ENCODE results near the gene DBX1. TPM values are rescaled to one million over a fixed set of nuclear protein-coding genes. Genes with fewer than 3 reads are reported as not detected.

DBX1 gene
- total RNA-seq, 1 donor from 2014 or later, result not detected

- peaks cover 22% of the 10 kb centered on the region for H3K36me3 Mint-ChIP-seq (ENCODE audit: low read depth, unreplicated experiment)
- TF ChIP-seq CTCF (IDR thresholded peaks at IDR 0.05; ENCODE audit: insufficient read depth, low read depth, low read length), result no peak
- no peak for TF ChIP-seq EZH2 (IDR thresholded peaks at IDR 0.05; ENCODE audit: insufficient read depth, low read length)
- Histone ChIP-seq H3K9me3 (ENCODE audit: insufficient read depth, low read depth, low read length) (no peaks in the 10 kb centered on the region), H3K36me3 (ENCODE audit: insufficient read depth, low read length) (no peaks in the 10 kb centered on the region), H2AFZ (ENCODE audit: low read depth, low read length) (no peak overlapping the region), H3K4me2 (ENCODE audit: low read length) (no peak overlapping the region), H3K4me1 (ENCODE audit: insufficient read depth, low read length) (peaks cover 3% of the 10 kb centered on the region), H3K27ac (ENCODE audit: low read depth, low read length) (no peak overlapping the region), H3K4me3 (ENCODE audit: insufficient read depth, low read depth, low read length) (no peak overlapping the region), H3K9ac (ENCODE audit: low read length) (no peak overlapping the region), H4K20me1 (ENCODE audit: insufficient read depth, low read length) (no peaks in the 10 kb centered on the region), H3K27me3 (ENCODE audit: insufficient read depth, low read length) (no peaks in the 10 kb centered on the region), H3K79me2 (ENCODE audit: insufficient read depth, low read length) (no peaks in the 10 kb centered on the region)
- FAIRE-seq, result no peak
- no peak overlapping the region for H3K4me3 Mint-ChIP-seq (ENCODE audit: unreplicated experiment)
- no peak overlapping the region for H3K27ac Mint-ChIP-seq (ENCODE audit: unreplicated experiment)
- no peaks in the 10 kb centered on the region for H3K9me3 Mint-ChIP-seq (ENCODE audit: unreplicated experiment)
- no peaks in the 10 kb centered on the region for H3K27me3 Mint-ChIP-seq (ENCODE audit: low read depth, unreplicated experiment)
- peaks cover 10% of the 10 kb centered on the region for H3K4me1 Mint-ChIP-seq (ENCODE audit: low read depth, unreplicated experiment)
- DNase-seq (ENCODE audit: low read depth), result no peak
These were observed 41.0 kb downstream of the DBX1 start for GRCh38 chr11:20119315-20119714.

DNA sequence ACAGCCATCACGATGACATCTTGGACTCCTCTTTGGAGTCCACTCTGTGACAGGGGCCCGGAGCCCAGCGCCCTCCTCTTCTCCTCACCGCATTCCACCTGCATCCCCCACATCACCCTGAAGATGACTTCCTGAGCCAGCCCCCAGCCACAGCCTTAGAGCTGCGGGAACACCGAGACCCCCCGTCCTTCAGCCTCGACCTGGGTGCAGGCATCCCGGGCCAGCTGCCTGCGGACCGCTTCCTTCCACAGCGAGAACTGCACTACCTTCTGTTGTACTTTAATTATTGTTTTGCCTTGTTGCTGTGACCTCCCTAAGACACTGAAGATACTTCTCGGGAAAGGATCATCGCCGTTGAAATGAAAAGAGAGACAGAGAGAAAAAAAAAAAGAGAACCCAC, 42.1 kb downstream of the DBX1 start:
- H2AFZ ChIP-seq (ENCODE audit: low read depth, low read length), result no peak overlapping the region
- no peaks in the 10 kb centered on the region for H3K36me3 ChIP-seq (ENCODE audit: insufficient read depth, low read length)
- FAIRE-seq (no peak), DNase-seq (ENCODE audit: low read depth) (no peak)
- no peak overlapping the region for H3K9ac ChIP-seq (ENCODE audit: low read length)
- no peak overlapping the region for H3K4me2 ChIP-seq (ENCODE audit: low read length)
- Mint-ChIP-seq H3K9me3 (ENCODE audit: unreplicated experiment) (no peaks in the 10 kb centered on the region), H3K4me3 (ENCODE audit: unreplicated experiment) (no peak overlapping the region), H3K36me3 (ENCODE audit: low read depth, unreplicated experiment) (peaks cover 22% of the 10 kb centered on the region), H3K27me3 (ENCODE audit: low read depth, unreplicated experiment) (no peaks in the 10 kb centered on the region), H3K4me1 (ENCODE audit: low read depth, unreplicated experiment) (peaks cover 11% of the 10 kb centered on the region), H3K27ac (ENCODE audit: unreplicated experiment) (no peak overlapping the region)
- H3K9me3 ChIP-seq (ENCODE audit: insufficient read depth, low read depth, low read length), result no peaks in the 10 kb centered on the region
- H3K27ac ChIP-seq (ENCODE audit: low read depth, low read length), result no peak overlapping the region
- no peaks in the 10 kb centered on the region for H3K27me3 ChIP-seq (ENCODE audit: insufficient read depth, low read length)
- peaks cover 7% of the 10 kb centered on the region for H3K4me1 ChIP-seq (ENCODE audit: insufficient read depth, low read length)
- H3K79me2 ChIP-seq (ENCODE audit: insufficient read depth, low read length), result no peaks in the 10 kb centered on the region
- H3K4me3 ChIP-seq (ENCODE audit: insufficient read depth, low read depth, low read length), result no peak overlapping the region
- H4K20me1 ChIP-seq (ENCODE audit: insufficient read depth, low read length), result no peaks in the 10 kb centered on the region
- no peak for TF ChIP-seq EZH2 (IDR thresholded peaks at IDR 0.05; ENCODE audit: insufficient read depth, low read length)
- TF ChIP-seq CTCF (IDR thresholded peaks at IDR 0.05; ENCODE audit: insufficient read depth, low read depth, low read length), result no peak

DNA sequence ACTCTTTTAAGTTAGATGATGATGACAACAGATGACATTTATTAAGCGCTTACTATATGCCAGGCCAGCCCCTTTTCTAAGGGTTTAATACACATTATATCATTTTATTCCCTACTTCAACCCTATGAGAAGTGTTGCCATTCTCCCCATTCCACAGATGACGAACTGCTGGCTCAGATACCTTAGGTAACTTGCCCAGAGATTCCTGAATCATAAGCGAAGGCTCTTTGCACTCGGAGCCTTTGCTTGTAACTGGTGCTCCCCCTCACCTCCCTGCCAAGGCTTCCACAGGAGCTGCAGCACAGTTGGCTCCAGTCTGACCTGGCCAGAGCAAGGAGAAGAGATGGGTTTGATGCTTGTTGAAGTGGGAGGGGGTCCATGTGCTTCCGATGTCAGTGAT, 43.0 kb downstream of the DBX1 start:
- Histone ChIP-seq H3K36me3 (ENCODE audit: insufficient read depth, low read length) (no peaks in the 10 kb centered on the region), H3K9me3 (ENCODE audit: insufficient read depth, low read depth, low read length) (no peaks in the 10 kb centered on the region), H2AFZ (ENCODE audit: low read depth, low read length) (no peak overlapping the region), H3K79me2 (ENCODE audit: insufficient read depth, low read length) (no peaks in the 10 kb centered on the region), H3K27ac (ENCODE audit: low read depth, low read length) (no peak overlapping the region), H4K20me1 (ENCODE audit: insufficient read depth, low read length) (no peaks in the 10 kb centered on the region), H3K4me1 (ENCODE audit: insufficient read depth, low read length) (peaks cover 16% of the 10 kb centered on the region), H3K4me3 (ENCODE audit: insufficient read depth, low read depth, low read length) (no peak overlapping the region), H3K9ac (ENCODE audit: low read length) (no peak overlapping the region), H3K27me3 (ENCODE audit: insufficient read depth, low read length) (no peaks in the 10 kb centered on the region), H3K4me2 (ENCODE audit: low read length) (no peak overlapping the region)
- Mint-ChIP-seq H3K36me3 (ENCODE audit: low read depth, unreplicated experiment) (peaks cover 22% of the 10 kb centered on the region), H3K27ac (ENCODE audit: unreplicated experiment) (no peak overlapping the region), H3K4me1 (ENCODE audit: low read depth, unreplicated experiment) (peaks cover 19% of the 10 kb centered on the region), H3K9me3 (ENCODE audit: unreplicated experiment) (no peaks in the 10 kb centered on the region), H3K27me3 (ENCODE audit: low read depth, unreplicated experiment) (no peaks in the 10 kb centered on the region), H3K4me3 (ENCODE audit: unreplicated experiment) (no peak overlapping the region)
- FAIRE-seq (no peak), DNase-seq (ENCODE audit: low read depth) (peak; percentile 61)
- TF ChIP-seq EZH2 (IDR thresholded peaks at IDR 0.05; ENCODE audit: insufficient read depth, low read length), result no peak
- TF ChIP-seq CTCF (IDR thresholded peaks at IDR 0.05; ENCODE audit: insufficient read depth, low read depth, low read length), result no peak
